ENCODE data around the gene CHST8. TPM values are rescaled to one million over a fixed set of nuclear protein-coding genes. Genes with fewer than 3 reads are reported as not detected.

CHST8 gene
- total and polyA plus RNA-seq, 2 of the 13 experiments (the other 11 are each of a cell fraction or from before 2014, with no cell fraction given): not detected

DNA sequence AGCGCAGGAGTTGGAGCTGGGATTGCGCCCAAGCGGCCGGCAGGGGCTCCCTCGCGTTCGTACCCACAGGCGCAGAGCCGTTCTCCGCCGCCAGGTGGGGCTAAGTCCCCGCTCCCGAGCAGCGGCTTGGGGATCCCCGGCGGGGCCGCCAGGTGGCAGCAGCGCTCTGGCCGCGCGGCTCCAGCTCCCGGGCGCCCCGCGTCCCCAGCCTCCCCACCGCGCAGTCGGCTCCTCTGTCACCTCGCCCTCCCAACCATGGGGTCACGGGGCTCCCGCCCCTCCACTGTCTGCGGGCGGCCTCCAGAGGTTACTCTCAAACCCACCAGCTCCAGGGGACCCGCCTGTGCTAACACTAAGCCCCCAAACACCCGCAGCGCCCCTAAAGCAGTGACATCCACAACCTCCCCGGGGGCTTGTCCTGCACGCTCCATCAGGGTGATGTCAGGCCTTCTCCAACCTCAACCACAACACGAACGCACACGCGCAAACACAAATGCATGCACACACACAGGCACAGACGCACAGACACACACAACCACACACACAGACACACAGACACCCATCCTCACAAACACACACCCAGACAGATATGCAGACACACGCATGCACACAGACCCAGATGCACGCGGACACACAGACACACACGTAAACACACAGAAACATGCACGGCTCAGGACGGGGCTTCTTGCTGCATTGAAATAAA, 156.5 kb downstream of the CHST8 start (continued):
- TF ChIP-seq, protein P1, sequence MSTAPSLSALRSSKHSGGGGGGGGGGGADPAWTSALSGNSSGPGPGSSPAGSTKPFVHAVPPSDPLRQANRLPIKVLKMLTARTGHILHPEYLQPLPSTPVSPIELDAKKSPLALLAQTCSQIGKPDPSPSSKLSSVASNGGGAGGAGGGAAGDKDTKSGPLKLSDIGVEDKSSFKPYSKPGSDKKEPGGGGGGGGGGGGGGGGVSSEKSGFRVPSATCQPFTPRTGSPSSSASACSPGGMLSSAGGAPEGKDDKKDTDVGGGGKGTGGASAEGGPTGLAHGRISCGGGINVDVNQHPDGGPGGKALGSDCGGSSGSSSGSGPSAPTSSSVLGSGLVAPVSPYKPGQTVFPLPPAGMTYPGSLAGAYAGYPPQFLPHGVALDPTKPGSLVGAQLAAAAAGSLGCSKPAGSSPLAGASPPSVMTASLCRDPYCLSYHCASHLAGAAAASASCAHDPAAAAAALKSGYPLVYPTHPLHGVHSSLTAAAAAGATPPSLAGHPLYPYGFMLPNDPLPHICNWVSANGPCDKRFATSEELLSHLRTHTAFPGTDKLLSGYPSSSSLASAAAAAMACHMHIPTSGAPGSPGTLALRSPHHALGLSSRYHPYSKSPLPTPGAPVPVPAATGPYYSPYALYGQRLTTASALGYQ (CRISPR knock-in tag; IDR thresholded peaks at IDR 0.05): no peak
- TF ChIP-seq, protein P2, sequence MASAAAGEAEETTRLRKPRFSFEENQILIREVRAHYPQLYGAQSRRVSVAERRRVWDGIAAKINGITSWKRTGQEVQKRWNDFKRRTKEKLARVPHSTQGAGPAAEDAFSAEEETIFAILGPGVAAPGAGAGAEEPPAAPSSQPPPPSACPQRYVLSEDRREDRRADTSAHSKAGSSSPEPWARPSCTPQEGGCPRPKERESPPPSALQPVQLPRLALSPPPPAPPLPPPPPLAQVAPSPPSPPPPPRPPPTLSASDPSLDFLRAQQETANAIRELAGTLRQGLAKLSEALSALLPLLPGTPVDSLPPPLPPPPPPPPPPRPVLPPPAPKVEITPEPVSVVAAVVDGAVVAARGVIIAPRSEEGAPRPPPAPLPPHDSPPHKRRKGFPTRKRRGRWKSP (CRISPR knock-in tag; IDR thresholded peaks at IDR 0.05): peak; percentile 96
- TF ChIP-seq, protein P3, sequence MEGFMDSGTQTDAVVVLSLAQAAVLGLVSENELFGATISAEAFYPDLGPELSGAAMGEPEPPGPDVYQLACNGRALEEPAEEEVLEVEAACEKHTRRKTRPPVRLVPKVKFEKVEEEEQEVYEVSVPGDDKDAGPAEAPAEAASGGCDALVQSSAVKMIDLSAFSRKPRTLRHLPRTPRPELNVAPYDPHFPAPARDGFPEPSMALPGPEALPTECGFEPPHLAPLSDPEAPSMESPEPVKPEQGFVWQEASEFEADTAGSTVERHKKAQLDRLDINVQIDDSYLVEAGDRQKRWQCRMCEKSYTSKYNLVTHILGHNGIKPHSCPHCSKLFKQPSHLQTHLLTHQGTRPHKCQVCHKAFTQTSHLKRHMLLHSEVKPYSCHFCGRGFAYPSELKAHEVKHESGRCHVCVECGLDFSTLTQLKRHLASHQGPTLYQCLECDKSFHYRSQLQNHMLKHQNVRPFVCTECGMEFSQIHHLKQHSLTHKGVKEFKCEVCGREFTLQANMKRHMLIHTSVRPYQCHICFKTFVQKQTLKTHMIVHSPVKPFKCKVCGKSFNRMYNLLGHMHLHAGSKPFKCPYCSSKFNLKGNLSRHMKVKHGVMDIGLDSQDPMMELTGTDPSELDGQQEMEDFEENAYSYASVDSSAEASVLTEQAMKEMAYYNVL (CRISPR knock-in tag; IDR thresholded peaks at IDR 0.05; ENCODE audit: borderline replicate concordance): 0 out of 2 replicates have a peak, but pooled peaks have one; percentile 51
- TF ChIP-seq ZBTB26 (CRISPR knock-in tag; IDR thresholded peaks at IDR 0.05; ENCODE audit: borderline replicate concordance) (peak; percentile 42; the same call in 1 of the 2 replicates), MED1 (CRISPR knock-in tag; IDR thresholded peaks at IDR 0.05) (0 out of 2 replicates have a peak, but pooled peaks have one; percentile 38), ZNF776 (CRISPR knock-in tag; IDR thresholded peaks at IDR 0.05) (peak; percentile 84), ZFP90 (CRISPR knock-in tag; IDR thresholded peaks at IDR 0.05; ENCODE audit: borderline replicate concordance) (peak; percentile 67; the same call in 1 of the 2 replicates), EED (CRISPR knock-in tag; IDR thresholded peaks at IDR 0.05) (0 out of 2 replicates have a peak, but pooled peaks have one; percentile 36), CSRNP1 (CRISPR knock-in tag; IDR thresholded peaks at IDR 0.05) (0 out of 2 replicates have a peak, but pooled peaks have one; percentile 33), ZHX1 (CRISPR knock-in tag; IDR thresholded peaks at IDR 0.05; ENCODE audit: low read depth) (no peak), ZNF282 (IDR thresholded peaks at IDR 0.05; ENCODE audit: partially characterized antibody) (no peak), MEIS2 (CRISPR knock-in tag; IDR thresholded peaks at IDR 0.05) (peak; percentile 30; the same call in 1 of the 2 replicates), ZMYM4 (CRISPR knock-in tag; IDR thresholded peaks at IDR 0.05) (peak; percentile 87), HOXA7 (CRISPR knock-in tag; IDR thresholded peaks at IDR 0.05) (no peak), PBX2 (CRISPR knock-in tag; IDR thresholded peaks at IDR 0.05) (no peak)

All from HepG2 (cell line).